ENCODE results near the gene PKD2. TPM values are rescaled to one million over a fixed set of nuclear protein-coding genes. Genes with fewer than 3 reads are reported as not detected.

PKD2 gene
- total and polyA plus RNA-seq, 2 of the 4 experiments (the other 2 are of a cell fraction) = 43.8 to 51.3 TPM

GRCh38 chr4:88108747-88109122, 101.3 kb downstream of the PKD2 start:
- Histone ChIP-seq H3K79me1 (ENCODE audit: low read depth in 1 of 2, low read length in 2 of 2) (no peaks in the 10 kb centered on the region), H3K27me3 (ENCODE audit: control insufficient read depth, insufficient read depth, low read length) (no peaks in the 10 kb centered on the region), H2AK5ac (ENCODE audit: low read depth, low read length) (no peak overlapping the region), H4K5ac (ENCODE audit: low read depth, low read length) (no peak overlapping the region), H3K23ac (ENCODE audit: low read depth, low read length) (no peak overlapping the region), H3K27ac (ENCODE audit: insufficient read depth, low read length) (no peak overlapping the region), H3K4me2 (ENCODE audit: low read depth, low read length) (peak overlapping the region; percentile 37; the same call in 1 of the 2 replicates), H2AFZ (replicated peaks; ENCODE audit: low read length, poor library complexity) (no peak overlapping the region), H3K56ac (ENCODE audit: extremely low read depth, insufficient read depth, low read length) (no peak overlapping the region), H2BK120ac (ENCODE audit: low read depth, low read length) (no peak overlapping the region), H4K20me1 (ENCODE audit: insufficient read depth, low read length) (no peaks in the 10 kb centered on the region), H3K9ac (ENCODE audit: low read depth, low read length) (no peak overlapping the region), H3K14ac (replicated peaks; ENCODE audit: low read depth, low read length) (no peak overlapping the region), H3K18ac (ENCODE audit: low read depth, low read length) (no peak overlapping the region), H2AK9ac (replicated peaks; ENCODE audit: low read depth, low read length, poor library complexity) (no peak overlapping the region), H3K9me3 (ENCODE audit: control insufficient read depth, insufficient read depth, low read length) (no peaks in the 10 kb centered on the region), H2BK15ac (ENCODE audit: low read depth, low read length) (no peak overlapping the region), H3K4ac (ENCODE audit: low read depth, low read length) (no peak overlapping the region), H3K4me1 (ENCODE audit: control insufficient read depth, insufficient read depth, low read length) (peaks cover 11% of the 10 kb centered on the region), H2BK5ac (ENCODE audit: low read depth, low read length, poor library complexity, severe bottlenecking) (no peak overlapping the region), H3K9me1 (ENCODE audit: insufficient read depth, low read length) (peaks cover 8% of the 10 kb centered on the region), H3K4me3 (ENCODE audit: insufficient read depth, low read depth, low read length) (no peak overlapping the region), H3K36me3 (ENCODE audit: control insufficient read depth, insufficient read depth, low read length) (no peaks in the 10 kb centered on the region), H4K91ac (ENCODE audit: insufficient read depth, low read depth, low read length) (no peak overlapping the region), H2BK20ac (ENCODE audit: low read depth, low read length) (no peak overlapping the region), H4K8ac (ENCODE audit: low read depth in 2 of 2, low read length in 2 of 2) (no peak overlapping the region)
- ATAC-seq (ENCODE audit: low read depth) (no peak), DNase-seq (peak; percentile 53)
- intact Hi-C loops (cut with micrococcal nuclease) (no loop called here), in situ Hi-C loops (cut with MboI; ENCODE audit: low sequenced_read_pairs) (no loop called here), dilution Hi-C loops (cut with HindIII; ENCODE audit: low sequenced_read_pairs, unreplicated experiment) (no loop called here)
- no peak for TF ChIP-seq RAD21 (IDR thresholded peaks at IDR 0.05; ENCODE audit: low read length)
- no peak for TF ChIP-seq RCOR1 (IDR thresholded peaks at IDR 0.05; ENCODE audit: insufficient replicate concordance, low read length)
- no peak for TF ChIP-seq SMC3 (IDR thresholded peaks at IDR 0.05; ENCODE audit: low read depth, low read length)
- no peak for TF ChIP-seq NFE2L2 (IDR thresholded peaks at IDR 0.05; ENCODE audit: low read depth, low read length)
- no peak for TF ChIP-seq MAZ (IDR thresholded peaks at IDR 0.05; ENCODE audit: borderline replicate concordance, low read depth, low read length)
- TF ChIP-seq CEBPB (IDR thresholded peaks at IDR 0.05; ENCODE audit: low read depth, low read length) = no peak
- no peak for TF ChIP-seq MXI1 (IDR thresholded peaks at IDR 0.05; ENCODE audit: borderline replicate concordance, low read depth, low read length)
- no peak for TF ChIP-seq POLR2A (IDR thresholded peaks at IDR 0.05; ENCODE audit: low read depth, low read length)
- no peak for TF ChIP-seq FOS (IDR thresholded peaks at IDR 0.05; ENCODE audit: low read depth, low read length)
- TF ChIP-seq USF2 (IDR thresholded peaks at IDR 0.05; ENCODE audit: low read depth, low read length) = no peak
- TF ChIP-seq MAFK (IDR thresholded peaks at IDR 0.05; ENCODE audit: low read depth, low read length) = no peak
- no peak for TF ChIP-seq CTCF (conservative IDR thresholded peaks at IDR 0.05; ENCODE audit: low read depth, low read length)
- TF ChIP-seq CHD1 (IDR thresholded peaks at IDR 0.05; ENCODE audit: low read depth, low read length) = no peak
- TF ChIP-seq ELK1 (IDR thresholded peaks at IDR 0.05; ENCODE audit: borderline replicate concordance, low read depth, low read length) = no peak
- TF ChIP-seq BHLHE40 (IDR thresholded peaks at IDR 0.05; ENCODE audit: low read depth, low read length) = no peak
- no peak for TF ChIP-seq RFX5 (IDR thresholded peaks at IDR 0.05; ENCODE audit: low read depth, low read length)
- WGBS, 2 experiments (ENCODE audit: extremely low coverage in 2 of 2, insufficient read length in 1 of 2) = 100% methylated on average over 3 of the region's 5 CpGs; no CpG with 5 or more reads in 1 of the 2 experiments
- ChIA-PET POLR2A (ENCODE audit: unreplicated experiment) (no interaction called here), CTCF (interaction anchor here (0.6 kb wide), 1 partner anchor 27 kb away, joined by 4 read pairs; no protein-coding TSS in a partner anchor)
- no TSS peak for BruUV-seq (replicated peaks)

All from IMR-90 (cell line).